ENCODE data around the gene NADSYN1.

NADSYN1 gene

GRCh38 chr11:71502871-71503435 is 50.0 kb downstream of the NADSYN1 start:
- no peak overlapping the region for H3K4me3 ChIP-seq (ENCODE audit: low read depth, low read length)
- POLR2A ChIA-PET: no interaction called here
- TF ChIP-seq CTCF (IDR thresholded peaks at IDR 0.05; ENCODE audit: insufficient read depth, low read length, missing control alignments): no peak
- no peak for DNase-seq (ENCODE audit: low read depth, low spot score)
- CTCF ChIA-PET: no interaction called here

GRCh38 chr11:71504531-71504930 is 51.5 kb downstream of the NADSYN1 start:
- no peak for TF ChIP-seq CTCF (IDR thresholded peaks at IDR 0.05; ENCODE audit: insufficient read depth, low read length, missing control alignments)
- ChIA-PET CTCF (no interaction called here), POLR2A (interaction anchor here (0.6 kb wide), 1 partner anchor 249 kb away, joined by 3 read pairs; no protein-coding TSS in a partner anchor)
- no peak for DNase-seq (ENCODE audit: low read depth, low spot score)
- H3K4me3 ChIP-seq (ENCODE audit: low read depth, low read length): no peak overlapping the region

GRCh38 chr11:71505001-71505400 is 52.0 kb downstream of the NADSYN1 start:
- POLR2A ChIA-PET: no interaction called here

GRCh38 chr11:71505781-71506180 is 52.8 kb downstream of the NADSYN1 start:
- ChIA-PET POLR2A (no interaction called here), CTCF (no interaction called here)
- H3K4me3 ChIP-seq (ENCODE audit: low read depth, low read length): no peak overlapping the region
- TF ChIP-seq CTCF (IDR thresholded peaks at IDR 0.05; ENCODE audit: insufficient read depth, low read length, missing control alignments): no peak
- no peak for DNase-seq (ENCODE audit: low read depth, low spot score)

More at GRCh38 chr11:71505001-71505400, 52.0 kb downstream of the NADSYN1 start:
- no peak overlapping the region for H3K4me3 ChIP-seq (ENCODE audit: low read depth, low read length)
- CTCF ChIA-PET: no interaction called here
- no peak for TF ChIP-seq CTCF (IDR thresholded peaks at IDR 0.05; ENCODE audit: insufficient read depth, low read length, missing control alignments)
- no peak for DNase-seq (ENCODE audit: low read depth, low spot score)

- ChIA-PET CTCF (no interaction called here), POLR2A (no interaction called here)
- DNase-seq (ENCODE audit: low read depth, low spot score): no peak
- H3K4me3 ChIP-seq (ENCODE audit: low read depth, low read length): no peak overlapping the region
- no peak for TF ChIP-seq CTCF (IDR thresholded peaks at IDR 0.05; ENCODE audit: insufficient read depth, low read length, missing control alignments)
These were observed 54.1 kb downstream of the NADSYN1 start for GRCh38 chr11:71507102-71507501.

GRCh38 chr11:71518506-71519471 is 65.8 kb downstream of the NADSYN1 start:
- no peak overlapping the region for H3K4me3 ChIP-seq (ENCODE audit: low read depth, low read length)
- DNase-seq (ENCODE audit: low read depth, low spot score): no peak
- CTCF ChIA-PET: no interaction called here
- POLR2A ChIA-PET: no interaction called here
- no peak for TF ChIP-seq CTCF (IDR thresholded peaks at IDR 0.05; ENCODE audit: insufficient read depth, low read length, missing control alignments)
